DND-41 (cell line): Measurements from ENCODE around the gene IHH.

Source experiments
- CTCF ChIP-seq: IDR thresholded peaks from 2 replicates; pipeline ENCODE4 v1.5.1; 2012; ENCODE audit warnings: borderline replicate concordance, low read length, moderate library complexity, mild to moderate bottlenecking; ENCODE audit not compliant: poor library complexity, severe bottlenecking; ENCODE audit errors: extremely low read depth
- EZH2 ChIP-seq: IDR thresholded peaks from 3 replicates; pipeline ENCODE4 v1.6.1; 2012; ENCODE audit warnings: borderline replicate concordance, low read depth, mild to moderate bottlenecking, moderate library complexity, low read length, inconsistent platforms; ENCODE audit not compliant: severe bottlenecking

- TF ChIP-seq CTCF (no peak), EZH2 (no peak)
These were observed 10.6 kb upstream of the IHH start for GRCh38 chr2:219071131-219071816.
